ENCODE data around the gene UTP11.
A peak's percentile ranks its signal among the peaks of the same experiment; 100 is the strongest.
"Not testable (repeated sequence)": the region's sequence is repeated elsewhere in the genome, so short reads cannot be mapped to it uniquely, and the experiment has no call there.

UTP11 gene, protein sequence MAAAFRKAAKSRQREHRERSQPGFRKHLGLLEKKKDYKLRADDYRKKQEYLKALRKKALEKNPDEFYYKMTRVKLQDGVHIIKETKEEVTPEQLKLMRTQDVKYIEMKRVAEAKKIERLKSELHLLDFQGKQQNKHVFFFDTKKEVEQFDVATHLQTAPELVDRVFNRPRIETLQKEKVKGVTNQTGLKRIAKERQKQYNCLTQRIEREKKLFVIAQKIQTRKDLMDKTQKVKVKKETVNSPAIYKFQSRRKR
- 21.8 reads per million, percentile 48 among the genes with 10 or more reads in this experiment for total RNA-seq

DNA sequence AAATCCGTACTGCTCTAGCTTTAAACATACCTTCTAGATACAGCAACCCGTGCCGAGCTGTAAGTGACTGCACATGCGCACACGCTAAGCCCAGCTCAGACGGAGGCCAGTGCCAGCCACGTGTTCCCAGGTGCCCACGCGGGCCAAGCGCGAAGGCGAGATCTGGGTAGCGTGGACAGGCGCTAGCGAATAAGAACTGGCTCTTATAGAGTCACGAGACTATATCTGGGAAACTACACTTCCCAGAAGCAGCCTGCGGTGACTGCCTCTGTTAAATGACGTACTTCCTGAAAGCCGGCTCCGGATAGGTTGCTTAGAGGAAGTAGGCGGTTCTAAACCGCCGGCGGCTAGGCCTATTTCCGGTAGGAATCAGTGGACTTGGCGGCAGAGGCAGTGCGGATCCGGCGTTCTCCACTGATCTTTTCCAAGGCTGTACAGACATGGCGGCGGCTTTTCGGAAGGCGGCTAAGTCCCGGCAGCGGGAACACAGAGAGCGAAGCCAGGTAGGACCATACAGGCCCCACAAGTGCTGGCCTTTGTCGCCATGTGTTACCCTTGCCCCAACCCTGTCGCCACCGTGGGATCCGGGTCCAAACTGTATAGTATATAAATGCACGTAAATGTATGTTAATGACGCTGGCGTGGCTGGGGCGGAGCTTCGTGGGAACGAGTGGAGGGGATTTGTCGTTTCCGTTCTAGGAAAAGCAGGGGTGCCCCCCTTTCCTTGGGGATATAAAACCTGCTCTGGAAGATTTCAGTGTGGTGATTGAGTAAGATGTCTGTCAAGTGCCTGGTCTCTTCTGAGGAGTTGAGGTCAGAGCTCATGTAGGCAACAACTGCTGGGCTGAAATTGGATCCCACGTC is at the start of gene UTP11:
Gene UTP11 (plus strand): TSS at position 372 of the 864 bp plus-strand sequence. CDS start 69 bp downstream, at position 441.
- DNase-seq: peak; percentile 83

DNA sequence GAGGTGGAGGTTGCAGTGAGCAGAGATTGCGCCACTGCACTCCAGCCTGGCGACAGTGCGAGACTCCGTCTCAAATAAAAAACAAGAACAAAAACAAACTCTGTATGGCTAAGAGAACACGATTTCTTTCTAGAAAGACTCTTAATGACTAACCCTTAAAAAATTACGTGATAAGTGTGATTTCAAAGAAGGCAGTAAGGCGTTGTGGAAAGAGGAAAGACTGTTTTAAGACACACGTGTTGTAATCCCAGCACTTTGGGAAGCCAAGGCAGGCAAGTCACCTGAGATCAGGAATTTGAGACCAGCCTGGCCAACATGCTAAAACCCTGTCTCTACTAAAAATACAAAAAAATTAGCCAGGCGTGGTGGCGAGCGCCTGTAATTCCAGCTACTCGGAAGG is 48.4 kb upstream of the UTP11 start:
- DNase-seq: not testable (repeated sequence)

DNA sequence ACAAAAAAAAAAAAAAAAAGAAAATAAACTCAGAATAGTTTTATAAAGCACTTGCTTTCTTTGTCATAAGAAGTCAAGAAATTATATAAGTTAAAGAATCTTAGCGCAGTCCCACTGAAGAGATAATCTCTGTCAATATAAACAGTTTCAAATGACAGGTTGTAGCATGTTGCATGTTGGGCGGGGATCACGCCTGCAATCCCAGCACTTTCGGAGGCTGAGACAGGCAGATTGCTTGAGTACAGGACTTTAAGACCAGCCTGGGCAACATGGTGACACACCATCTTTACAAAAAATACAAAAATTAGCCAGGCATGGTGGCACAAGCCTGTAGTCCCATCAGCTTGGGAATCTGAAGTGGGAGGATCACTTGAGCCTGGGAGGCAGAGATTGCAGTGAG is 47.2 kb upstream of the UTP11 start:
- no peak for DNase-seq

DNA sequence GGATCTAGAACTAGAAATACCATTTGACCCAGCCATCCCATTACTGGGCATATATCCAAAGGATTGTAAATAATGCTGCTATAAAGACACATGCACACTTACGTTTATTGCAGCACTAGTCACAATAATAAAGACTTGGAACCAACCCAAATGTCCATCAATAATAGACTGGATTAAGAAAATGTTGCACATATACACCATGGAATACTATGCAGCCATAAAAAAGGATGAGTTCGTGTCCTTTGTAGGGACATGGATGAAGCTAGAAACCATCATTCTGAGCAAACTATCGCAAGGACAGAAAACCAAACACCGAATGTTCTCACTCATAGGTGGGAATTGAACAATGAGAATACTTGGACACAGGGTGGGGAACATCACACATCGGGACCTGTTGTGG is 38.9 kb upstream of the UTP11 start:
- DNase-seq: not testable (repeated sequence)

DNA sequence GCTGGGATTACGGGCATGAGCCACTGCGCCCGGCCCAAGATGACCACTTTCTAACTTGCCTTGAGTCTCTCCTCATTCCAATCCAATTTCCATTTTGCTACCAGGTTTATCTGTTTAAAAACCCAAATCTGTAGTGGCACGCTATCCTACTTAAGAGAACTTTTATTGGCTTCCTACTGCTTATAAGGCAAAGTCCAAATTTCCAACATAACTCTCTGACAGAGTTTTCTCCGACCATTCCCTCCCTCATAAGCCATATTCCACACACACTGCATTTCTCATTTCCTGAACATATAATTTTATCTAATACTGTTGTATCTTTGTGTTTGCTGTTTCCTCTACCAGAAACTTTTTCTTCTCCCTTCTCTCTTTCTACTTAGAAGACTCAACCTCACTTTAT is 38.0 kb upstream of the UTP11 start:
- DNase-seq: no peak

DNA sequence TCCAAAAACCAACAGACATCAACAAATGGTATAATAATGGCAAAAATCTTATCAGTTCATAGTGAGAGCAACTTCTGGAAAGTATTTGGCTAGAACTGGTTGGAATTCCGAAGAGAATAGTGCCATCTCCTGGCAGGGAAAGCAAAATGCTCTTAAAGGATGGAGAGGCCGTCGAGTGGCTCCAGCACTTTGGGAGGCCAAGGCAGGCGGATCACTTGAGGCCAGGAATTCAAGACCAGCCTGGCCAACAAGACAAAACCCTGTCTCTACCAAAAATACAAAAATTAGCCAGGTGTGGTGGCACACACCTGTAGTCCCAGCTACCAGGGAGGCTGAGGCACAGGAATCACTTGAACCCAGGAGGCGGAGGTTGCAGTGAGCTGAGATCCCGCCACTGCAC is 37.5 kb upstream of the UTP11 start:
- DNase-seq: not testable (repeated sequence)

DNA sequence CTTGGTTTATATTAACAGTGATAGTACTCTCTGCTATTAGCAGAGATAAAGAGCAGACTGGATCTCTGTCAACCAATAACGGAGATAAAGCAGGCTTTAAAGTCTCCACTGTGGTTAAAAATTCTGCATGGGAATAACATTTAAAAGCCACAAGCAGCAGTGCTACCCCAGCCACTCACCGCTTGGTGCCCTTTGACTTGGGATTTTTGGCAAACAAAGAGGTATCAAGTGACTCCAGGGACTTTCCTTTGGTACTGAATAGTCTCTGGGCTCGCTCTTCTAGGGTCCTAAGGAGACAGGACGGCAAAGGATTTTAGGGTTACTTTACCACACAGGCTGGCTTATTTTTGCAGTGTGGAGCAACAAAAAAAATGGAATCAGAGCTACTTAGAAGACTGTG is 34.0 kb upstream of the UTP11 start:
- no peak for DNase-seq

DNA sequence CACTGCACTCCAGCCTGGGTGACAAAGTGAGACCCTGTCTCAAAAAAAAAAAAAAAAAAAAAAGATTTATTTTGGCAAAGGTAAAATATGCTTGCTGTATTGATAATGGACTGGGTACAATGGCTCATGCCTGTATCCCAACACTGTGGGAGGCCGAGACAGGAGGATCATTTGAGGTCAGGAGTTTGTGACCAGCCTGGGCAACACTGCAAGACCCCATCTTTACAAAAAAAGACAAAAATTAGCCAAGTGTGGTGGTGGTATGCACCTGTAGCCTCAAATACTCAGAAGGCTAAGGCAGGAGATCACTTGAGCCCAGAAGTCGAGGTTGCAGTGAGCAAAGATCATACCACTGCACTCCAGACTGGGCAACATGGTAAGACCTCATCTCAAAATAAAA is 29.0 kb upstream of the UTP11 start:
- DNase-seq: no peak

DNA sequence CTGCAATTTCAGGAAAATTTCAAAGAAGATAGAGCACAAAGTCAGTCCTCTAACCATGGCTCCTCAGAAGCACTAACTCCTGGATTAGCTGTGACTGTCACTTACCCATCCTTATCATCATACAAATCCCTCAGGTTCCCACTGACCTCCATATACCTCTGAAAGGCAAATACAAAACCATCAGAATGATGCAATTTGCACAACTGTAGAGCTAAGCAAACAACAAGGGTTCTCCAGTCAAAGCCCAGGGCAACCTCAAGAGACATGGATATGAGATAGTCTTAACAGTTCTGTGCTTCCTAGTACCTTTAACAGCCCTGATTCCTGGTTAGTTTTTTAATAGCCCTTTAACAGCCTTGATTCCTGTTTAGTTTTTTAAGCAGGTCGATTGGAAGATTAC is 24.9 kb upstream of the UTP11 start:
- DNase-seq: no peak

DNA sequence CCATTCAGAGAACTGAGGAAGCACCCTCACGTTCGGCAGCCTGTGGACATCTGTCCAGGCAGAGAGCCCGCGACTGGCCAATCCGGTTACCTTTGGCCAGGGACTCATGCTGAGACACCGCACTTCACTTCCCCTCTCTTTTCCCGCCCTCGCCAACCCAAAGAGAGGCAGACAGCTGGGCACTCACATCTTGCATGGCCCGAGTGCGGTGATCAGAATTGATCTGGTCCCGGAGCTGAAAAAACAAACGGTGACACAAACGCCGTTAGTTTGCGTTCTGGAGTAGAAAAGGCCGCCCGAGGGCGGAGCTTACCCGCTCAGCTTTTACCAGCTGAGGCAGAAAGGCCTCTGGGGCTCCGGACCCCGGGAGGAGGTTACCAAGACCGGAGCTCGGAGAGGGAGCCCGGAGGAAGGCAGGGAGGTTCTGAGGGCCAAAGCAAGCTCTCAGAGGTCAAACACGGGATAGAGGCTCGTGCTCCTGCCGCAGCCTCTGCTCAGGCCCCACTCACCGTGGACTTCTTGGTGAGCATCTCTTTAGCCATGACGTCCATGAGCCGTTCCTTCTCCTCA is 23.1 kb upstream of the UTP11 start:
- peak; percentile 32 for DNase-seq

DNA sequence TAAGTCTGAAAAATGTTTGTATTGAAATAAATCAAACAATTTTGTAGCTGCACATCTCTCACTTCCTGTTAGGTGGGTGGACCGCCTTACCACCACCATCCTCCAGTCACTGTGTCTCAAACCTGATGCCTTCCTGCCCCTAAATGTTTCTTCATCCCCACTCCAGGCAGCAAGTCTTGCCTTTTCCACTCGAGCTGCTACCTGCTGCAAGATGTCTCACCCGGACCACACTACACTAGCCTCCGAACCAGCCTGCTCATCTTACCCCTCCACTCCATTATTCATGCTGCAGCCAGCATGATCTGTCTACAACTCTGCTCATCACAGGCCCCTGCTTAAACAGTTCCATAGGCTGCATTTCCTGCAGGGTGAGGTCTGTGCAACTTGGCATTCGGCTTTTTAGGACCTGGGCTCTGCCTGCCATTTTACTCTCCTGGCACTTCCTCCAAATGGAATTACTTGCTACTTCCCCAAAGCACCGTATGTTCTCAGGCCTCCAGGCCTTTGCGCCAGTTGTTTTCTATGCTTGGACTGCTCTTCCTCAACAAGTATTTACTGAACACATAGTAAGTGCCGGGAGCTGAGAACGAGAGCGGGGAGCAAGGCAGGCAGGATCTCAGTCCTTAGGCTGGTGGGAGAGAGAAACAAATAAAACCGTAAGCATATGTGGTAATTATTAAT is 17.5 kb upstream of the UTP11 start:
- no peak for DNase-seq

DNA sequence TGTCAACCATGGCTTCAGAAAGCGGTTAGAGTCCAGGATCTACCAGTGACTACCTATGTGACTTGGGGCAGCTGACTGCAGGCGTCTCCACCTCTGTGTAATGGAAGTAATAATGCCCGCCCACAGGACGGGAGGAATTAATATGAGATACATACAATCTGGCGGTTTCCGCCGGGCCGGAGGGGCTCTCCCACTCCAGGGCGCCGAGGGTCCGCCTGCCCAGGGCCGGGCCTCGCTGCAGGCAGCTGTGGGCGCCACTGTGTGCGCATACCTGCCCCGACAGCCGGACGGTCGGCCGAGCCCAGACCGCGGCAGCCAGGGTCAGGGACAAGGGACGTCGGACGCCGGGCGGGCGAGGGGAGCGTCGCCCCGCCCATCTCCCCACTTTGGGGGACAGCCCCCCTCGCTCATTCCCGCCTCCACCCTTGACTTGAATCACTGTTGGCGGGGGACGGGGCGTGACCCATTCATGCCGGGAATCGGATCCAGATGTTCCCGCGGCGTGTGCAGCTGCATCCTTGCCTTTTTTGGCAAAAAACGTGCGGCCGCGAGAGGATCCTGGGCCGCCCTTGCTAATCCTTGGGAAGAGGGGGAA is 16.7 kb upstream of the UTP11 start:
- DNase-seq: no peak

DNA sequence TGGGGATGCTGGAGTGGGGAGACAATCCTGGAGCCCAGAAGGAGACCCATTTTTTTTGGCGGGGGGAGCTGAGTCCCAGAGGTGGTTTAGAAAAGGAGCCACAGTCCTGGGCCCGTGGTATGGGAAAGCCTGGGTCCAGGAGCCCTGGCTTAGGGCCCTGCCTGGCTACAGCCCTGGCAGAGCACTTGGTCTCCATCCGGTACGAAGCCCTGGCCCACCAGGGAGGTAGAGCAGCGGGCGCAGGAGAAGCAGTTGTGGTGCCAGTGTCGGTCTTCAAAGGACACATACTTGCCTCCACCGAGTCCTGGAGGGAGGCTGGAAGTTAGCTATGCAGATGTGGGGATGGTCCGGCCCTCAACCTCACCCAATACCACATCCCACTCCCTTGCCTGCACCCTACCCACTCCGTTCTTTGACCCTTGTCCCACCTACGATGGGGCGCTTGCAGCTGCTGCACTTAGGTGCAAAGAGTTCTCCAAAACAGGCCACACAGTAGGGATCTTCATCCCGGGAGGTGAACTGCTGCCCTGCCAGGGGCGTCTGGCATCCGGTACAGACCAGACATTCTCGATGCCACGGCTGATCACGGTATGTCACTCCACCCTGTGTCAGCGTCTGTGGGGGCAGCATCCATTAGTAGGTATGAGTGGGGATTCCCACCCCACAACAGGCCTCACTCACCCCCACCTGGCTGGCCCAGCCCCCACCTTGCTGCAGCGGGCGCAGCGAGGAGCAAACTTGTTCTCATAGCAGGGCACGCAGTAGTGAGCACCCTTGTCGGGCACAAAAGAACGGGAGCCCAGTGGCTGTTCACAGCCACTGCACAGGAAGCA is 15.1 kb upstream of the UTP11 start:
- DNase-seq: no peak

DNA sequence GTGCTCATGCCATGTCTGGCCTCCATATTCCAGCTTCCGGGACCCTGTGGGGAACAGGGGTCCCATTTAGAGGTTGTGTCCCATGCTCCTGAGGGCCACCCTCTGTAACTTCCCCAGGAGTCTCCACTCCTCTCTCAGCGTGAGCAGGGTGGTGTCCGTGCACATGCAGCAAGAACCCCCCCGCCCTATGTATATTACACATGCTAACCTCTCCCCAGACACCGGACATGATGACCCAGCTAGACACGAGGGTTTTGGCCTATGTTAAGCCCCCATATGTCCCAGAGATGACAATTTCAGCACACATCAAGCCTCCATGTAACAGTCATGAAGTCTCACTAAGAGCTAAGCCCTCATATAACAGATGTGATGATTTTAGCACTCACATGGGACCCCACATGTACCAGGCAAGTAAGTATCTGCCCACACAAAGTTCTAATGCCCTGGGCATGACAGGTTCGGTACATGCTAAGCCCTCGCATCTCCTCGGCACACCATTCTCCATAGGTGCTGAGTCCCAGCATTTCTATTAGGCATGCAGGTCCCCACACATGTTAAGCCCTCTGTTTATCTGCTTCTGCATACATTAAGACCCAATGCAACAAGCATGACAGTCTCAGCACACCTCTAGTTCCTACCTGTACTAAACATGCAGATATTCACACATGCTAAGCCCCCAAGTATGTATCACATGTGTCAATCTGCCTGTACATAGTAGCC is 14.3 kb upstream of the UTP11 start:
- DNase-seq: no peak

DNA sequence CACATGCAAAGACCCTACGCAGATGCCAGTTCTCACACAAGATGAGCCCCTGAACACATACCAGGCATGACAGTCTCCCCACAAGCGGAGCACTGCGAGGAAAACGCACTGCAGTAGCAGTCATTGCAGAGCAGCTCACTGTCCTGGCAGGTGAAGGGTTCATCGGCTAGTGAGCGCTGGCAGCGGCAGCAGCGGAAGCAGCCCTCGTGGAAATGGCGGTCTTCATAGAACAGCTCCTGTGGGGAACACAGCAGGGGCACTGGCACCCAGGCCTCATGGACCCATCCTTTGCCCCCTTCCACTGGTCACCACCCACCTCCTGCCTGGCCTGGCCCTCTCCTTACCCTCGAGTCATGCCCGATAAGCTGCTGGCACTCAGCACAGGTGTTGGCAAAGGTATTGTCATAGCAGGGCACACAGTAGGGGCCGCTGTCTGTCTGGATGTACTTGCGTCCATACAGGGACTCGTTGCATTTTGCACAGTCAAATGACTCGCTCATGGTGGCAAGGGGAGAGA is 13.6 kb upstream of the UTP11 start:
- DNase-seq: no peak

DNA sequence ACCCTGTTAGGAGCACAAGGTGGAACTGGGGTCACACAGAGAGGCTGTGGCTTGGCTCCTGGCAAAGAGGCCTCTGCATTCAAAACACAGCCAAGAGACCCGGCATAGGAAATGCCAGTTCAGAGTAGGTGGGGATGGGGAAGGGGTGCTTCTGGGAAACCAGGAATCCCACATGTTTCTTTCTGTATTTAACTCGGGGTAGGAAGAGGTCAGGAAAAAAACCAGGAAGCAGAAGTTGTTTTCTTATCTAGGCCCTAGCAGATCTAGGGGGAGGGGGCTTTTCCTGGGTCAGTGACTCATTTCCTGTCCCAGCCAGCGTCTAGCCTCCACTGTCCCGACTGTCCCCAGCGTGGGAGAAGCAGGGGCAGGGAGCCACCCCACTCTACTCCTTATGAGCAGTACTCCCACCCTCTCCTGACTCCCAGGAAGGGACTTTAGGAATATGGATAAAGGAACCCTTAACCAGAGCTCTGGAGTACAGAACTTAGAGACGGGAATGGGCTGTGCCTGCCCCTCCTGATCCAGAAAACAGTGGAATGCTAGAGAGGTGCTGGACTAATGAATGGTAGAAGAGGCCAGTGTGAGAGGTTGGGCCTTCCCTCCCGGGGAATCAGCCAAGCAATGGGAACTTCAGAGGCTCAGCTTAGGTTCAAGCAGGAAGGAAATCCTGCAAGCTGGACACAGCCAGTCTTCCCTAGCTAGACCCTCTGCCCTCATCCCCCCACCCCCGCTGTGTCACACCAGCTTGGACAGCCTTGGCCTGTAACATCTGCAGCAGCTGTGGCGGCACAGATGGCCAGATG is 12.9 kb upstream of the UTP11 start:
- DNase-seq: no peak

DNA sequence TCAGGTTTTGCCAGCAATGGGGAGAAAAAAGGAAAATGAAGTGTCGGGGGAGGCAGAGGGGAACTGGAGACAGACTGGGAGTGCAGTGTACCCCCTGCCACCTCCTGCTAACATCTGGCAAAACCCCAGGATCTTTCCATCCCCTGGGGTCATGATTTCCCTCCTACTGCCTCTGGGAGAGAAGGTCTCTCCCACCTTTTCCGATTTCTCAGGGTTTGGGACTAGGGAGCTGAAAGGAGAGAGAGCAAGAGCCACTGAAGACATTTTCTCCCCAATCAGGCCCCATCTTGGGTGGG is 12.4 kb upstream of the UTP11 start:
- no peak for DNase-seq

DNA sequence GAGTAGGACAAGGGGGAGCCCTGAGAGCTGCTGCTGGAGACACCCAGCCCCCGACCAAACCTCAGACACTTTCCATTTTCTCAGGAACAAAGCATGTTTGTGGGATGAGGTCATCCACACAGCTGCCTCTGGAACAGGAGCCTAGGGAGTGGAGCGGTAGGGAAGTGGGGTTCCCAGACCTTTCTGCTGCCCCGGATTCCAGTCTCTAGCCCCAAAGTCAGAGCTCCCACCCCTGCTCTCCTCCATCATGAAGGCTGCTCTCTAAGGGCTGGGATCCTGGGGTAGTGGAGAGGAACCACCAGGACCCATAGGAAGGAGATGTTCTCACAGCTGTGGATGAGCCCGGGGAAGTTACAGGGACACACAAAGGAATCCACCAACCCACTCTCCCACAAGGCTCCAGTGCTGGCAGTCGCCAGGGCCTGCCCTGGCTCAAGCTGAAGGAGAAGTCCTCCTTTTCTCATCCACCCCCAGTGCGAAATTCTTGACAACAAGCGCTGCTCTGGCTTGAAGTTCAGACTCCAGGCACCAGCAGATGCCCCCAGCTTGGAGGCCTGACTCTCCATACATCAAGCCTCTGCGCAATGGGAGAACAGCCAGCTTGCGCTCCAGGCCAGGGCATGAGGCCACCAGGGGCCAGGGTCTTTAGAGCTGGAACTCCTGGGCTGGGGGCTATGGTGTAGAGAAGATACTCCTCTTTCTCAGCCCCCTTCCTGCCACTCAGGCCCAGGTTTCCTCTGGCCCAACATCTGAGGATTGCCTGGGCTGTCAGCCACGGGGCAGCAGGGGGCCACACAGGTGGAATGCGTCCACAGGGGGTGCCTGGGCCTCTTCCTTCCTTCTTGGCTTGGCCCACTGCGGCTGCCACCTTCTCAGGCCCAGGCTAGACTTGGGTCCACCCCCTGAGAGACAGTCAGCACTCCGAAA is 11.7 kb upstream of the UTP11 start:
- DNase-seq: no peak

Measured in effector CD4-positive, alpha-beta T cell (primary cell).